ENCODE results near the gene PDE6B.

PDE6B gene

GRCh38 chr4:622071-622995 lies 3.0 kb upstream of the PDE6B start:
- no peak for DNase-seq (ENCODE audit: low spot score)
- POLR2A ChIA-PET (ENCODE audit: low non-redundant PET) = no interaction called here
- no peak for TF ChIP-seq CTCF (conservative IDR thresholded peaks at IDR 0.05; ENCODE audit: low read depth)
- CTCF ChIA-PET = no interaction called here
- H3K27ac ChIP-seq = no peak overlapping the region

- no peak for TF ChIP-seq CTCF (conservative IDR thresholded peaks at IDR 0.05; ENCODE audit: low read depth)
- ChIA-PET POLR2A (ENCODE audit: low non-redundant PET) (no interaction called here), CTCF (interaction anchor here (0.7 kb wide), 2 partner anchors 12 to 22 kb away, joined by 3 to 4 read pairs; no protein-coding TSS in a partner anchor)
- no peak overlapping the region for H3K27ac ChIP-seq
- DNase-seq (ENCODE audit: low spot score) = no peak
Observed at GRCh38 chr4:622996-623913, 2.1 kb upstream of the PDE6B start.

GRCh38 chr4:623914-624566 lies 1.3 kb upstream of the PDE6B start:
- no peak overlapping the region for H3K27ac ChIP-seq
- ChIA-PET POLR2A (ENCODE audit: low non-redundant PET) (no interaction called here), CTCF (interaction anchor here (0.7 kb wide), 1 partner anchor 12 kb away, joined by 4 read pairs; no protein-coding TSS in a partner anchor)
- DNase-seq (ENCODE audit: low spot score) = no peak
- no peak for TF ChIP-seq CTCF (conservative IDR thresholded peaks at IDR 0.05; ENCODE audit: low read depth)

- no peak for DNase-seq (ENCODE audit: low spot score)
- CTCF ChIA-PET = no interaction called here
- H3K27ac ChIP-seq = no peak overlapping the region
- POLR2A ChIA-PET (ENCODE audit: low non-redundant PET) = no interaction called here
- TF ChIP-seq CTCF (conservative IDR thresholded peaks at IDR 0.05; ENCODE audit: low read depth) = no peak
Observed at GRCh38 chr4:625631-626161, 323 bp downstream of the PDE6B start.

GRCh38 chr4:626201-627091 lies 1.1 kb downstream of the PDE6B start:
- H3K27ac ChIP-seq = no peak overlapping the region
- no peak for TF ChIP-seq CTCF (conservative IDR thresholded peaks at IDR 0.05; ENCODE audit: low read depth)
- DNase-seq (ENCODE audit: low spot score) = no peak
- ChIA-PET CTCF (no interaction called here), POLR2A (ENCODE audit: low non-redundant PET) (no interaction called here)
